Measurements from ENCODE around the gene SSRP1. TPM values are rescaled to one million over a fixed set of nuclear protein-coding genes. Genes with fewer than 3 reads are reported as not detected.

The SSRP1 gene
- total RNA-seq, 4 donors from 2014 or later = 41.3 to 78.7 (median 56.5) TPM

DNA sequence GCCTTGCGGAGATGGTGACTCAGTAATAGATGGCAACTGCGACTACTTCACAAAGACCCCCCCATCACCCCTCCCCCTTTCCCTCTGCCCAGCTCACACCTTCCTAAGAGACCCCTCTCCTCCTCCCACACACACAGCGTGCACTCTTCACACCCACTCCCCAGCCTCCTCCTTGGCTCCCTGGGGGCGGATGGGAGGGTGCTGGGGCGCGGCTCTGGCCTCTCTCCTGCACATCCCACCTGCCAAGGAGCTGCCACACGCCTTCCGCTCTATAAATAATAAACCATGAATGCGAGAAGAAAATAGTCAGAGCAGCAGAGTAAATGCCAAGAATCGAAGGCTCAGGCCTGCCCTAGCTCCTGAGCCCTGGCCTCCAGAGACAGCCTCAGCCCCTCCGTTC is 7.0 kb upstream of the SSRP1 start:
- TF ChIP-seq, protein P1, sequence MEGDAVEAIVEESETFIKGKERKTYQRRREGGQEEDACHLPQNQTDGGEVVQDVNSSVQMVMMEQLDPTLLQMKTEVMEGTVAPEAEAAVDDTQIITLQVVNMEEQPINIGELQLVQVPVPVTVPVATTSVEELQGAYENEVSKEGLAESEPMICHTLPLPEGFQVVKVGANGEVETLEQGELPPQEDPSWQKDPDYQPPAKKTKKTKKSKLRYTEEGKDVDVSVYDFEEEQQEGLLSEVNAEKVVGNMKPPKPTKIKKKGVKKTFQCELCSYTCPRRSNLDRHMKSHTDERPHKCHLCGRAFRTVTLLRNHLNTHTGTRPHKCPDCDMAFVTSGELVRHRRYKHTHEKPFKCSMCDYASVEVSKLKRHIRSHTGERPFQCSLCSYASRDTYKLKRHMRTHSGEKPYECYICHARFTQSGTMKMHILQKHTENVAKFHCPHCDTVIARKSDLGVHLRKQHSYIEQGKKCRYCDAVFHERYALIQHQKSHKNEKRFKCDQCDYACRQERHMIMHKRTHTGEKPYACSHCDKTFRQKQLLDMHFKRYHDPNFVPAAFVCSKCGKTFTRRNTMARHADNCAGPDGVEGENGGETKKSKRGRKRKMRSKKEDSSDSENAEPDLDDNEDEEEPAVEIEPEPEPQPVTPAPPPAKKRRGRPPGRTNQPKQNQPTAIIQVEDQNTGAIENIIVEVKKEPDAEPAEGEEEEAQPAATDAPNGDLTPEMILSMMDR (IDR thresholded peaks at IDR 0.05; ENCODE audit: low read depth) = no peak

DNA sequence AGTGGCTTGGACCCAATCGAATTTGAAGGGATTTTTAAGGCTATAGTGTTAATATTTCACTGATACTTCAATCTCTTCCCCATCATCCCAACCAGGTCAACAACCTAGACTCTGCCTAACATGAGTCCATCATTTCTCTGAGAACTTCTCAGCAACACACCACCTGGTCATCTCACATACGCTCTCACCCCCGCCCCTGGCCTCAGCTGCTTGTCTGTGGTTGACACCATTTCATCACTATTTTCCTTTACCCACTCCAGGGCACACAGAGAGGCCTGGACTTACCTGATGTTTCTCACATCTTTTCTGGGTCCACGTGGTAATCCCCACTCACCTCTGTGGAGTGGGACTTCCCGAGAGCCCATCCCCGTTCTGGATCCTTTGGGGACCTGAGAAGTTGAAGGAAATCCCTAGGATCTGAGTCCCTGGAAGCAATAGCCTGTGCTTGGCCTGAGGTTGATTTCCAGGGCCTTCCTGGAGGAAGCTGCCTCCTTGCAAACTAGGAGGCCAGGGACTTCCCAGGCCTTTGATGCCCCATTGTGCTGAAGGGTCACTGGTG is 5.6 kb upstream of the SSRP1 start:
- TF ChIP-seq, protein P1 (IDR thresholded peaks at IDR 0.05; ENCODE audit: low read depth) = no peak

DNA sequence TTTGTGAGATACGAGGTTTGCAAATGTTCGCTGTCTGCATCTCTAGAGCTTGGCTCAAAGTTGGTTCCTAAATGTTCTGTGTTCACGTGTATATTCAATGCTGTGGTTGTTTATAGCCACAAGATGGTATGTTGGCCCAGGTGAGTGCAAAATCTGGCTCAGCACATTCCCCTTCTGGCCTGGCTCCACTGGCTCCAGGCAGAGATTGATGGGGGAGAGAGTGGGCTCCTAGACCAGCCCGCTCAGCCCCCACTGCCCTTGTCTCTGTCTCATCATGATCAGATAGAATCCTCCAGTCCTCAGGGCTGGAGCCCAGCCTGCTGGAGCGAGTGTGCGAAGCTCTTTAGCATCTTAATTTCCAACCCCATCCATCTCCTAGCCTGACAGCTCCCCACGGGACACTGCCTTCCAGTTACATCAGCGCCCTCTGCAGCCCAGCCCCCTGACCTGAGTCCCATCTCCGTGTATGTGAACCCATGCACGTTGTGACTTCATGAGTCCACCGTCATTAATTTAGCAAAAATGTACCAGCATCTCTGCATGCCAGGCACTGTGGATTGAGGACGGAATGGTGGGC is 4.4 kb upstream of the SSRP1 start:
- TF ChIP-seq, protein P1 (IDR thresholded peaks at IDR 0.05; ENCODE audit: low read depth) = no peak

DNA sequence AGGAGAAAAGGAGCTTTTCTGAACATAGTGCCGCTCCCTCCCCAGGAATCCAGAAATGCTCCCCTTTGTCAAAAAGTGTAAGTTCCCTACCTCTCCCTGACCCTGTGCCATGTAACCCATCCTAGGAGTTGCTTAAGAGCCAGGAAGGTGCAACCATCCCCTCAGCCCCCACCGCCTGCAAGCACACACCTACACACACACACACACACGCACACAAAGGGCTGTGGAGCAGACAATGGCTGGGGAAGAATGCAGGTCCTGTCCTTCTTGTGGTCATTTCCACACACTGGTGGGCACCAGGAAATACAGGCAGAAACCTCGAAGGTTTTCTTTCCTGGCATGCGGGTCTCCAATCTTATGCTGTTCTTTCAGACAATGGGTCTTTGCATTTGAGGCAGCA is 3.6 kb upstream of the SSRP1 start:
- TF ChIP-seq, protein P1 (IDR thresholded peaks at IDR 0.05; ENCODE audit: low read depth) = no peak

DNA sequence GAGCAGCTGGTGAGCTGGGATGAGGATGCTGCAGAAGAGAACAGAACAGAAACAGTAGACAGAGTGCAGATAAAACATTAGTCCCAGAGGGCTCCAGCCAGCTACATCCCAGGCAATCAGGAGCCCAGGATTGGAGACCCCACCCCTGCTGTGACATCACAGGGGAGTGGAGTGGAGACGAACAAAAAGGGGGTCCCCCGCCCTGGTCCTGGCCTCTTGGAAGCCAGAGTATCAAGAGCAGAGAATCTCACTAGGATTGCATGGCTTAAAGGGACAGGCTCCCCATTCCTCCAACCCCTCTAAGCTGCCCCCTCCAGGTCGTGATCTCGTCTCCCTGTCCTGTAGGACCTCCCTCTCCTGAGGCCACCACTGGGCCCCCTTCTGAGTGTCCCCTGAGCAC is 2.5 kb upstream of the SSRP1 start, which contains the start of gene P2RX3:
Gene P2RX3 (plus strand): TSS at position 211 of the 400 bp plus-strand sequence. CDS start 199 bp downstream, outside the sequence.
- TF ChIP-seq, protein P1 (IDR thresholded peaks at IDR 0.05; ENCODE audit: low read depth) = no peak

DNA sequence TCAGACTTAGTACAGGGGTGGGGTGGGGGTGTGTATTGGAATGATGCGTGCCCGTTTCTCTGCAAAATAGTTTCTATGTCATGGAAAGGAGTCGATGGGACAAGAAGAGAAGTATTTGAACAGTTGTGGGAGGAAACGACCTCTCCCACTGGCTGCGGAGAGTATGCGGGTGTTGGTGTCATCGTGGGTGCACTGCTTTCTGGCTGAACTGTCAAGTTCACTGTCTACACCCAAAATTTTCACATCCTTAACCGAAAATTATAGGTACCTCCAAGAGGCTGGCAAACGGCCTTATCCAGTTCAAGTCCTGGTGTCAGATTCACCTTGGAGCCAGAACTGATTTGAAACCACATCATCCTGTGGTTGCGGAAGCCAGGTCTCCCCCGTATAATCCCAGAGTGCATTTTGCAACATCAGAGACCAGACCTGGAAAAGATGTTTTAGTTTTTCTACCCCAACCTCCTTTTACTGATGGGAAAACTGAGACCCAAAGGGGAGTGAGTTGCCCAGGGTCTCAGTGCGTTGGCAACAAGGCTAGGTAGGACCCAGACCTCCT is 497 bp upstream of the SSRP1 start:
- TF ChIP-seq, protein P1 (IDR thresholded peaks at IDR 0.05; ENCODE audit: low read depth) = no peak

DNA sequence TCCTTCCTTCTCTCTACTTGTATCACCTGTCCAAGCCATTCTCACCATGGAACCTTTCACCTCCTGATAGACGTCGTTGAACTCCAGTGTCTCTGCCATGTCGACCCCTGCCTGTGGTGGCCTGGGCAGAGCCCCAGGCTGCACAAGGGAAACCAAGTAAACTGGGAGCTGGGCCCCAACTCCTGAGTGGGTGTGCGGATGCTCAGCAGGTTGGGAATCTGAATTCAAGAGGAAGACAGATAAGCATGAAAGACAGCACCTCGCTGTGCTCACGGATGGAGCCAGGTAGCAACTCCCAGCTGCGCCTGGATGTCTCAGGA is 709 bp downstream of the SSRP1 start:
- TF ChIP-seq, protein P1 (IDR thresholded peaks at IDR 0.05; ENCODE audit: low read depth) = no peak
